K562 (cell line): ENCODE data around the gene NDUFC2. TPM values are rescaled to one million over a fixed set of nuclear protein-coding genes. Genes with fewer than 3 reads are reported as not detected.

Experiments
- ATAC-seq: fragments of 200-7000 bp; cut with Tn5 transposase; 3 replicates; pipeline ENCODE4 v1.9.1; 2020; ENCODE audit warnings: moderate library complexity
- BruUV-seq: library from RNA; stranded (reverse); fragments of 400-500 nt; replicated peaks from 2 replicates; lab custom pipeline; 2021; lab: Mats Ljungman, UMichigan
- CTCF ChIA-PET: fragments of 300-600 bp; formaldehyde crosslinking; extraction: SDS; loops from one replicate; lab custom pipeline; 2021; ENCODE audit warnings: low intra/inter-chr PET ratio; lab: Yijun Ruan, JAX
- POLR2A ChIA-PET: fragments of 300-600, 350-650 bp; sonication (Branson Sonifier 250); formaldehyde crosslinking; extraction: SDS; loops from one replicate; lab custom pipeline; 2021; ENCODE audit warnings: antibody characterized with exemption, inconsistent platforms; lab: Yijun Ruan, JAX
- DNase-seq, 4 experiments: peaks; one replicate each; pipeline versions ENCODE4 v3.0.0 to v3.0.0-alpha.2; 2011 to 2018; ENCODE audit warnings: low spot score in 3 of 4, mixed read lengths in 3 of 4; ENCODE audit errors: extremely low read depth in 1 of 4
- FAIRE-seq: peaks from 2 replicates; lab custom pipeline; 2011; peaks lifted over from hg19 to GRCh38; lab: Jason Lieb, UNC
- H2AFZ ChIP-seq: 2 replicates; pipeline ENCODE4 v1.6.0; 2011; ENCODE audit warnings: low read depth, low read length, control low read depth, inconsistent platforms
- H3K27ac ChIP-seq: fragments of 200-600 bp; 3 replicates; pipeline ENCODE4 v1.8.0; 2011; ENCODE audit warnings: low read depth, mild to moderate bottlenecking, control low read depth, inconsistent platforms, low read length, moderate library complexity, mixed read lengths; ENCODE audit errors: extremely low read depth
- H3K27me3 ChIP-seq, 2 experiments: fragments of 300-600 bp in 1 of 2; 2 replicates in 1 of 2; 3 replicates in 1 of 2; pipeline versions ENCODE4 v1.6.0 to v1.8.0; 2011; ENCODE audit warnings: inconsistent platforms in 2 of 2, low read length in 2 of 2, mild to moderate bottlenecking in 1 of 2, mixed read lengths in 1 of 2, moderate library complexity in 1 of 2; ENCODE audit not compliant: control insufficient read depth in 2 of 2, insufficient read depth in 2 of 2
- H3K36me3 ChIP-seq: fragments of 300-600 bp; 3 replicates; pipeline ENCODE4 v1.8.0; 2011; ENCODE audit warnings: mild to moderate bottlenecking, low read length, inconsistent platforms; ENCODE audit not compliant: control insufficient read depth, insufficient read depth
- H3K4me1 ChIP-seq, 2 experiments: fragments of 200-600 bp in 1 of 2; replicated peaks in 1 of 2; 2 replicates in 1 of 2; 3 replicates in 1 of 2; pipeline versions ENCODE4 v1.5.1 to v1.8.0; 2011; ENCODE audit warnings: inconsistent platforms in 2 of 2, low read length in 2 of 2, mild to moderate bottlenecking in 1 of 2, mixed read lengths in 1 of 2, moderate library complexity in 1 of 2; ENCODE audit not compliant: control insufficient read depth in 2 of 2, insufficient read depth in 2 of 2
- H3K4me2 ChIP-seq: 2 replicates; pipeline ENCODE4 v1.6.1; 2011; ENCODE audit warnings: low read length, control low read depth, inconsistent platforms, mixed read lengths; ENCODE audit not compliant: insufficient read depth
- H3K4me3 ChIP-seq: fragments of 200-600 bp; sonication (generic), shearing (Covaris generic); 2 replicates; pipeline ENCODE4 v1.5.1; 2016; ENCODE audit warnings: control low read depth, inconsistent platforms
- H3K79me2 ChIP-seq: fragments of 200-600 bp; 3 replicates; pipeline ENCODE4 v1.8.0; 2011; ENCODE audit warnings: low read length, inconsistent platforms; ENCODE audit not compliant: control insufficient read depth, insufficient read depth
- H3K9ac ChIP-seq, 2 experiments: 2 replicates each; pipeline versions ENCODE4 v1.6.0 to v1.6.1; 2011; ENCODE audit warnings: low read depth in 2 of 2, low read length in 2 of 2, control low read depth in 1 of 2, inconsistent platforms in 1 of 2, mild to moderate bottlenecking in 1 of 2, mixed read lengths in 1 of 2; ENCODE audit not compliant: insufficient read depth in 1 of 2
- H3K9me1 ChIP-seq: one replicate; pipeline ENCODE4 v1.6.0; 2011; ENCODE audit warnings: inconsistent platforms, mild to moderate bottlenecking, low read length, moderate library complexity; ENCODE audit not compliant: control insufficient read depth, insufficient read depth
- H3K9me3 ChIP-seq: replicated peaks from 2 replicates; pipeline ENCODE4 v1.5.1; 2011; ENCODE audit warnings: low read depth, low read length, inconsistent platforms; ENCODE audit not compliant: control insufficient read depth, insufficient read depth
- H4K20me1 ChIP-seq: replicated peaks from 2 replicates; pipeline ENCODE4 v1.6.1; 2011; ENCODE audit warnings: low read length, inconsistent platforms, mixed read lengths; ENCODE audit not compliant: control insufficient read depth, insufficient read depth
- BRD4 ChIP-seq: fragments of 200-600 bp; sonication (generic); IDR thresholded peaks from 2 replicates; pipeline ENCODE4 v1.6.1; 2017; ENCODE audit warnings: inconsistent platforms
- HNRNPK ChIP-seq: fragments of 200-400 bp; formaldehyde crosslinking; IDR thresholded peaks from one replicate; pipeline ENCODE4 v1.6.1; 2018; ENCODE audit warnings: mild to moderate bottlenecking, low read depth, low read length; ENCODE audit not compliant: poor library complexity, severe bottlenecking
- MIER1 ChIP-seq: fragments of 450-650 bp; IDR thresholded peaks from 2 replicates; pipeline ENCODE4 v1.6.1; 2016; ENCODE audit warnings: antibody characterized with exemption, mild to moderate bottlenecking, low read depth
- PPARD ChIP-seq: fragments of 250-450 bp; sonication (Bioruptor Pico); IDR thresholded peaks from 2 replicates; pipeline ENCODE4 v1.8.0; 2022; ENCODE audit warnings: inconsistent platforms, mild to moderate bottlenecking, moderate library complexity
- TSC22D4 ChIP-seq: fragments of 450-650 bp; IDR thresholded peaks from 2 replicates; pipeline ENCODE4 v1.6.1; 2016; ENCODE audit warnings: missing genetic modification characterization, missing biosample characterization, control low read depth
- ZNF347 ChIP-seq: fragments of 450-650 bp; formaldehyde crosslinking; IDR thresholded peaks from 2 replicates; pipeline ENCODE4 v1.4.0; 2020; ENCODE audit warnings: low read depth, mild to moderate bottlenecking, moderate library complexity
- ZNF695 ChIP-seq: fragments of 450-650 bp; formaldehyde crosslinking; IDR thresholded peaks from 2 replicates; pipeline ENCODE4 v1.4.0; 2020; ENCODE audit warnings: mild to moderate bottlenecking, moderate library complexity
- ZSCAN29 ChIP-seq: fragments of 450-650 bp; IDR thresholded peaks from 2 replicates; pipeline ENCODE4 v1.6.1; 2017
- WGBS: fragments of 100-300 bp; shearing (Covaris generic); methylation state at CpG from one replicate; pipeline ENCODE4 v1.1.6; 2016; ENCODE audit warnings: low coverage, mixed read lengths; ENCODE audit not compliant: insufficient coverage; ENCODE audit errors: missing lambda C conversion rate; 5-methylcytosine and 5-hydroxymethylcytosine counted together
- in situ Hi-C: fragments of 300-500 bp; cut with MboI; formaldehyde crosslinking; loops from 4 replicates; pipeline ENCODE4 v1.15.0; 2018; ENCODE audit warnings: inconsistent platforms, mixed read lengths
- intact Hi-C: fragments of 100-400 bp; cut with micrococcal nuclease; formaldehyde crosslinking; loops from 2 replicates; pipeline ENCODE4 v1.14.2; 2022
- polyA plus RNA-seq, 8 experiments: library from polyadenylated mRNA; depleted of rRNA in 4 of 8; stranded (reverse) in 5 of 8; unstranded in 3 of 8; fragments of >200 nt; fragmentation: Nextera tagmentation in 2 of 8; fragmentation: Illumina TruSeq in 1 of 8; extraction: Ambion mirVana in 2 of 8; extraction: Trizol in 1 of 8; gene quantifications; 2 replicates each; pipeline versions ENCODE4 v1.2.1 to v1.2.3, GENCODE V29; 2011 to 2014; ENCODE audit warnings: inconsistent platforms in 1 of 8, missing spikeins in 1 of 8
- total RNA-seq, 7 experiments: library from RNA; depleted of rRNA in 6 of 7; stranded (reverse); fragments of >200 nt in 6 of 7; fragmentation: Illumina TruSeq in 2 of 7; extraction: Trizol in 2 of 7; gene quantifications; 2 replicates each; pipeline versions ENCODE4 v1.2.1 to v1.2.3, GENCODE V29; 2011 to 2021; ENCODE audit warnings: low replicate concordance in 1 of 7
- TF ChIP-seq, protein P1 (sequence below): IDR thresholded peaks from 2 replicates; pipeline ENCODE4 v1.6.1; 2014; ENCODE audit warnings: antibody characterized with exemption
- TF ChIP-seq, protein P2 (sequence below), 2 experiments: fragments of 450-650 bp; IDR thresholded peaks; 2 replicates each; pipeline ENCODE4 v1.6.1; 2016
- TF ChIP-seq, protein P3 (sequence below): sonication (generic); formaldehyde crosslinking; IDR thresholded peaks from 2 replicates; pipeline ENCODE4 v1.8.0; 2022; ENCODE audit warnings: missing genetic modification reagents, mild to moderate bottlenecking, borderline replicate concordance
- TF ChIP-seq, protein P4 (sequence below): fragments of 450-650 bp; formaldehyde crosslinking; conservative IDR thresholded peaks from 2 replicates; pipeline ENCODE4 v1.4.0; 2022; ENCODE audit warnings: mild to moderate bottlenecking, missing genetic modification characterization

The NDUFC2 gene
- total and polyA plus RNA-seq, 9 of the 15 experiments (the other 6 are each of a cell fraction or from before 2014, with no cell fraction given): 168 to 1,119 (median 442) TPM

DNA sequence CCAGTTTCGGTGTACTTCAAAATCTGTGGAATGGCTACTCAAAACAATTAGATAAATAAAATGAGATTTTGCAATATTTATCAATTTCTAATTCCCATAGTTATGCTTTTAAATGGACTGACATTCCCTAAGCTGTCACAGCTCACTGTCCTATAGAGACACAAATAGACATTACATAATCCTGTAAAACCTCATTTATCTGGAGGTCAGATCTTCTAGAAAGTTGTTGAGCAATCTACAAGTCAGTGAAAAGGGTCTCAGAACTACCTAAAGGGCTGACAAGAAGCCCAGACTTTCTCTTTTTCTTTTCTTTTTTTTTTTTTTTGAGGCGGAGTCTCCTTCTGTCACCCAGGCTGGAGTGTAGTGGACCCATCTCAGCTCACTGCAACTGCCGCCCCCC lies 47.7 kb upstream of the NDUFC2 start (continued):
- TF ChIP-seq, protein P1, sequence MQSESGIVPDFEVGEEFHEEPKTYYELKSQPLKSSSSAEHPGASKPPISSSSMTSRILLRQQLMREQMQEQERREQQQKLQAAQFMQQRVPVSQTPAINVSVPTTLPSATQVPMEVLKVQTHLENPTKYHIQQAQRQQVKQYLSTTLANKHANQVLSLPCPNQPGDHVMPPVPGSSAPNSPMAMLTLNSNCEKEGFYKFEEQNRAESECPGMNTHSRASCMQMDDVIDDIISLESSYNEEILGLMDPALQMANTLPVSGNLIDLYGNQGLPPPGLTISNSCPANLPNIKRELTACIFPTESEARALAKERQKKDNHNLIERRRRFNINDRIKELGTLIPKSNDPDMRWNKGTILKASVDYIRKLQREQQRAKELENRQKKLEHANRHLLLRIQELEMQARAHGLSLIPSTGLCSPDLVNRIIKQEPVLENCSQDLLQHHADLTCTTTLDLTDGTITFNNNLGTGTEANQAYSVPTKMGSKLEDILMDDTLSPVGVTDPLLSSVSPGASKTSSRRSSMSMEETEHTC: no peak
- TF ChIP-seq PPARD (CRISPR knock-in tag) (no peak), HNRNPK (no peak)

DNA sequence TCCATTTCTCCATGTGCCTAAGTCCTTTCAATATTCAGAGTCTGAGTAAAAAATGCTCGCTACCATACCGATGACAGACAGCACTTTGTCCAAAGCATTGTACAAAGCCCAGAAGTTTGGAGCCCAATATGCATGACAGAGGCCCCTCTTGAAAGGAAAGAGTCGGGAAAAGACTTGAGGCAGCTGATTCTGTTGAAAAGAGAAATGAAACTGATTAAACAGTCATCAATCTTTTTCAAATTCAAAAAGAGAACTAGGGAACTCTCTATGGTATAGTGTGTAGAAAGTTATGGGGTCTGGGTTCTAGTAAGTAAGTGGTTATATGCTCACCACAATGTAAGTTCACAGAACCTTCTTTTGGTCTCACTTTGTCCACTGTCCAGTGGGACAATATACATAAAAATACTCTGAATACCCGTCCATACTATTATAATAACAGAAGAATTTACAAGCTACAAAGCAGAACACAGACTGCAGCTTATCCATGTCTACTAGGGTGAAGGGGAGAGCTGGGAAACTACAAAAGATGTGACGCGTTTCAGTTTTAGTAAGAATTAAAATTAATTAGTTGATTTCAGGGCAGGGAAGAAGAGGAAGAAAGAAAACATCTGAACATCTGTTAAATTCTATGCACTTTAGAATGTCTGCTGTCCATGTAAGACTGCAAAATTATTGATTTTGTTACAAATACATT lies 33.1 kb upstream of the NDUFC2 start:
- H3K9me3 ChIP-seq: no peaks in the 10 kb centered on the region
- no peak overlapping the region for H3K4me2 ChIP-seq
- DNase-seq (no peak), ATAC-seq (no peak), FAIRE-seq (no peak)
- peaks cover 63% of the 10 kb centered on the region for H3K36me3 ChIP-seq
- ChIA-PET CTCF (no interaction called here), POLR2A (interaction anchor here (1.4 kb wide), 1 partner anchor 8 kb away, joined by 3 read pairs; no protein-coding TSS in a partner anchor)
- no peak overlapping the region for H3K4me3 ChIP-seq
- no peak overlapping the region for H3K9ac ChIP-seq
- H2AFZ ChIP-seq: no peak overlapping the region
- intact Hi-C loops: no loop called here
- BruUV-seq: no TSS peak
- H3K27ac ChIP-seq: no peak overlapping the region
- no peaks in the 10 kb centered on the region for H3K4me1 ChIP-seq
- H3K27me3 ChIP-seq: no peaks in the 10 kb centered on the region
- WGBS: 85% methylated on average over 6 of the region's 6 CpGs
- H3K79me2 ChIP-seq: no peaks in the 10 kb centered on the region
- H3K9me1 ChIP-seq: no peaks in the 10 kb centered on the region
- in situ Hi-C loops: no loop called here
- H4K20me1 ChIP-seq: no peaks in the 10 kb centered on the region
- TF ChIP-seq, protein P2, sequence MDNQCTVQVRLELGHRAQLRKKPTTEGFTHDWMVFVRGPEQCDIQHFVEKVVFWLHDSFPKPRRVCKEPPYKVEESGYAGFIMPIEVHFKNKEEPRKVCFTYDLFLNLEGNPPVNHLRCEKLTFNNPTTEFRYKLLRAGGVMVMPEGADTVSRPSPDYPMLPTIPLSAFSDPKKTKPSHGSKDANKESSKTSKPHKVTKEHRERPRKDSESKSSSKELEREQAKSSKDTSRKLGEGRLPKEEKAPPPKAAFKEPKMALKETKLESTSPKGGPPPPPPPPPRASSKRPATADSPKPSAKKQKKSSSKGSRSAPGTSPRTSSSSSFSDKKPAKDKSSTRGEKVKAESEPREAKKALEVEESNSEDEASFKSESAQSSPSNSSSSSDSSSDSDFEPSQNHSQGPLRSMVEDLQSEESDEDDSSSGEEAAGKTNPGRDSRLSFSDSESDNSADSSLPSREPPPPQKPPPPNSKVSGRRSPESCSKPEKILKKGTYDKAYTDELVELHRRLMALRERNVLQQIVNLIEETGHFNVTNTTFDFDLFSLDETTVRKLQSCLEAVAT (IDR thresholded peaks at IDR 0.05): no peak
- TF ChIP-seq, protein P3, sequence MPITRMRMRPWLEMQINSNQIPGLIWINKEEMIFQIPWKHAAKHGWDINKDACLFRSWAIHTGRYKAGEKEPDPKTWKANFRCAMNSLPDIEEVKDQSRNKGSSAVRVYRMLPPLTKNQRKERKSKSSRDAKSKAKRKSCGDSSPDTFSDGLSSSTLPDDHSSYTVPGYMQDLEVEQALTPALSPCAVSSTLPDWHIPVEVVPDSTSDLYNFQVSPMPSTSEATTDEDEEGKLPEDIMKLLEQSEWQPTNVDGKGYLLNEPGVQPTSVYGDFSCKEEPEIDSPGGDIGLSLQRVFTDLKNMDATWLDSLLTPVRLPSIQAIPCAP: no peak
- TF ChIP-seq TSC22D4 (tag) (no peak), ZSCAN29 (no peak), BRD4 (no peak), ZNF347 (CRISPR knock-in tag) (no peak), MIER1 (no peak), ZNF695 (CRISPR knock-in tag) (no peak)
- TF ChIP-seq, protein P4, sequence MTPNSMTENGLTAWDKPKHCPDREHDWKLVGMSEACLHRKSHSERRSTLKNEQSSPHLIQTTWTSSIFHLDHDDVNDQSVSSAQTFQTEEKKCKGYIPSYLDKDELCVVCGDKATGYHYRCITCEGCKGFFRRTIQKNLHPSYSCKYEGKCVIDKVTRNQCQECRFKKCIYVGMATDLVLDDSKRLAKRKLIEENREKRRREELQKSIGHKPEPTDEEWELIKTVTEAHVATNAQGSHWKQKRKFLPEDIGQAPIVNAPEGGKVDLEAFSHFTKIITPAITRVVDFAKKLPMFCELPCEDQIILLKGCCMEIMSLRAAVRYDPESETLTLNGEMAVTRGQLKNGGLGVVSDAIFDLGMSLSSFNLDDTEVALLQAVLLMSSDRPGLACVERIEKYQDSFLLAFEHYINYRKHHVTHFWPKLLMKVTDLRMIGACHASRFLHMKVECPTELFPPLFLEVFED (CRISPR knock-in tag): no peak
